Osteocyte (in vitro differentiated cells): ENCODE measurements around the gene RBM28. TPM values are rescaled to one million over a fixed set of nuclear protein-coding genes. Genes with fewer than 3 reads are reported as not detected.
"Not testable (repeated sequence)": the region's sequence is repeated elsewhere in the genome, so short reads cannot be mapped to it uniquely, and the experiment has no call there.

ENCODE experiments used
- DNase-seq: peaks from one replicate; pipeline ENCODE4 v3.0.0; 2021; ENCODE audit warnings: mixed read lengths; ENCODE audit not compliant: unreplicated experiment; ENCODE audit errors: extremely low spot score
- H3K27ac Mint-ChIP-seq: one replicate; pipeline ENCODE4 v1.8.0; 2021; ENCODE audit warnings: mild to moderate bottlenecking, mixed read lengths; ENCODE audit not compliant: unreplicated experiment
- H3K27me3 Mint-ChIP-seq: one replicate; pipeline ENCODE4 v1.8.0; 2021; ENCODE audit warnings: mixed read lengths; ENCODE audit not compliant: unreplicated experiment
- H3K36me3 Mint-ChIP-seq: one replicate; pipeline ENCODE4 v1.8.0; 2021; ENCODE audit warnings: mixed read lengths; ENCODE audit not compliant: unreplicated experiment
- H3K4me1 Mint-ChIP-seq: one replicate; pipeline ENCODE4 v1.8.0; 2021; ENCODE audit warnings: mixed read lengths; ENCODE audit not compliant: unreplicated experiment
- H3K4me3 Mint-ChIP-seq: one replicate; pipeline ENCODE4 v1.8.0; 2021; ENCODE audit warnings: mild to moderate bottlenecking, moderate library complexity, mixed read lengths; ENCODE audit not compliant: unreplicated experiment
- H3K9me3 Mint-ChIP-seq: one replicate; pipeline ENCODE4 v1.8.0; 2021; ENCODE audit warnings: mixed read lengths; ENCODE audit not compliant: unreplicated experiment
- CTCF ChIP-seq: fragments of 200-600 bp; sonication (generic); IDR thresholded peaks from 2 replicates; pipeline ENCODE4 v1.5.0; 2021; ENCODE audit warnings: antibody characterized with exemption, mild to moderate bottlenecking, moderate library complexity
- total RNA-seq: library from RNA; stranded (reverse); gene quantifications from 2 replicates; pipeline ENCODE4 v1.2.1, GENCODE V29; 2021

RBM28 gene
- total RNA-seq, 1 donor from 2014 or later: 45.6 TPM

GRCh38 chr7:128299109-128299607 is 44.5 kb downstream of the RBM28 start:
- no peak overlapping the region for H3K27ac Mint-ChIP-seq
- TF ChIP-seq CTCF: no peak
- H3K4me1 Mint-ChIP-seq: no peaks in the 10 kb centered on the region
- DNase-seq: no peak
- H3K27me3 Mint-ChIP-seq: no peaks in the 10 kb centered on the region
- no peak overlapping the region for H3K4me3 Mint-ChIP-seq
- no peaks in the 10 kb centered on the region for H3K9me3 Mint-ChIP-seq
- H3K36me3 Mint-ChIP-seq: peaks cover 15% of the 10 kb centered on the region

DNA sequence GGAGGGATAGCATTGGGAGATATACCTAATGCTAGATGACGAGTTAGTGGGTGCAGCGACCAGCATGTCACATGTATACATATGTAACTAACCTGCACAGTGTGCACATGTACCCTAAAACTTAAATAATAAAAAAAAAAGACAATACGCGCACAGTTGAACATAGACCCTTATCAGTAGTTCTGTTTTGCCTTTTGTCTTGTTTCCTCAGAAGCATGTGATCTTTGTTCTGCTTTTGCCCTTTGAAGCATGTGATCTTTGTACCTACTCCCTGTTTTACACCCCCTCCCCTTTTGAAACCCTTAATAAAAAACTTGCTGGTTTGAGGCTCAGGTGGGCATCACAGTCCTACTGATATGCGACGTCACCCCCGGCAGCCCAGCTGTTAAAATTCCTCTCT is 45.7 kb downstream of the RBM28 start:
- H3K27me3 Mint-ChIP-seq, DNase-seq, H3K4me1 Mint-ChIP-seq, H3K4me3 Mint-ChIP-seq, H3K9me3 Mint-ChIP-seq, H3K36me3 Mint-ChIP-seq, H3K27ac Mint-ChIP-seq: not testable (repeated sequence)

GRCh38 chr7:128287556-128287955 is 56.2 kb downstream of the RBM28 start:
- H3K9me3 Mint-ChIP-seq: peaks cover 6% of the 10 kb centered on the region
- H3K36me3 Mint-ChIP-seq: peaks cover 18% of the 10 kb centered on the region
- H3K27ac Mint-ChIP-seq: no peak overlapping the region

DNA sequence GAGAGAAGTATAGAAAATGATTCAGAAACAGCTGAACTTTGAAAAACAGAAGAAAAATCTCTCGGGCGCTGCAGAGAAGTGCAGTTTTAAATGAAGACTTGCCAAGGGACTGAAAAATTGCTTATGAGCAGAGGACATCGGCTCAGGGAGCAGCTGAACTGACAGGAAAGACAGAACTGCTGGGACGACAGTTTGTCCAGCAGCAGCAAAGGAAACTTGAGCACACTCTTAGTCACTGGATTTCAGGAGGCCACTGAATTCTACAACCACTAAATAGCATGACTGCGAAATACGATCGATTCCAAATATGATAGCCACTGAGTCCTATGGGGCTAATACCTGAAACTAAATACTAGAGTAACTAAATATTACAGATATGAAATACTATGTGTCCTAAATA is 59.6 kb downstream of the RBM28 start:
- DNase-seq: no peak
- Mint-ChIP-seq H3K27me3 (no peaks in the 10 kb centered on the region), H3K36me3 (peaks cover 13% of the 10 kb centered on the region), H3K9me3 (peaks cover 14% of the 10 kb centered on the region), H3K4me3 (no peak overlapping the region), H3K27ac (no peak overlapping the region), H3K4me1 (no peaks in the 10 kb centered on the region)
- TF ChIP-seq CTCF: no peak

More at GRCh38 chr7:128287556-128287955, 56.2 kb downstream of the RBM28 start:
- no peaks in the 10 kb centered on the region for H3K4me1 Mint-ChIP-seq
- no peak overlapping the region for H3K4me3 Mint-ChIP-seq
- DNase-seq: no peak
- H3K27me3 Mint-ChIP-seq: no peaks in the 10 kb centered on the region
- no peak for TF ChIP-seq CTCF

- Mint-ChIP-seq H3K27ac (no peak overlapping the region), H3K27me3 (no peaks in the 10 kb centered on the region), H3K36me3 (peaks cover 14% of the 10 kb centered on the region), H3K4me3 (no peak overlapping the region), H3K9me3 (peaks cover 22% of the 10 kb centered on the region), H3K4me1 (no peaks in the 10 kb centered on the region)
- no peak for DNase-seq
- TF ChIP-seq CTCF: no peak
Measured at GRCh38 chr7:128281605-128282380, 61.9 kb downstream of the RBM28 start.

- not testable (repeated sequence) for H3K27me3 Mint-ChIP-seq, DNase-seq, H3K27ac Mint-ChIP-seq, H3K4me1 Mint-ChIP-seq, H3K4me3 Mint-ChIP-seq
- Mint-ChIP-seq H3K9me3 (peaks cover 22% of the 10 kb centered on the region), H3K36me3 (peaks cover 11% of the 10 kb centered on the region)
Measured at GRCh38 chr7:128280451-128280850, 63.3 kb downstream of the RBM28 start.
